ENCODE data around the gene KCNA5.

KCNA5 gene

DNA sequence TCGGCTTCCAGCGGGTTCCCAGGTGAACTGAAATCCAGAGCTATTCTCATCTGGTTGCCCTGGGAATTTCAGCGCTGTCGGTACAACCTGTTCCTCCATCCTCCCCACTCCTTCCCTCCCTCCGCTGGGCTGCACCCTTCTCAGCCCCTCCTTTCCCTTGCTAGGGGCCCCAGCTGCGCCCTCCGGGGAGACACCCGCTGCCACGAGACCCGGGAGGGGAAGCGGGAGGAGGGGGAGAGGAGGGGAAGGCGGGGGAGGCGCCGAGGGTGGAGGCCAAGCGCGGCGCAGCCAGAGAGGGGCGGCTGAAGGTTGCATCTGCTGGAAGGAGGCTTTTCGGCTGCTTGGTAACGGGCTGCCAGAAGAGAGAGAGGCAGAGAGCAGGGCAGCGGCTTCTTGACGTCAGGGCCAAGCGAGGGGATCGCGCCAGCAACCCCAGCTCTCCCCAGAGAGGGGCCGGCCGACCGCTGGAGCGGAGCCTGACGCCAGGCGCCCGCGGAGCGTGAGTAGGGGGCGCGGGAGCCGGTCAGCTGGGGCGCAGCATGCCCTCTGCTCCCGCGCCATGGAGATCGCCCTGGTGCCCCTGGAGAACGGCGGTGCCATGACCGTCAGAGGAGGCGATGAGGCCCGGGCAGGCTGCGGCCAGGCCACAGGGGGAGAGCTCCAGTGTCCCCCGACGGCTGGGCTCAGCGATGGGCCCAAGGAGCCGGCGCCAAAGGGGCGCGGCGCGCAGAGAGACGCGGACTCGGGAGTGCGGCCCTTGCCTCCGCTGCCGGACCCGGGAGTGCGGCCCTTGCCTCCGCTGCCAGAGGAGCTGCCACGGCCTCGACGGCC, at the start of gene KCNA5:
TSS of gene KCNA5 (plus strand) at position 291 of the 831 bp plus-strand sequence. CDS start at position 560, 269 bp downstream.
- Histone ChIP-seq H3K27me3 (ENCODE audit: control insufficient read depth, insufficient read depth, low read length) (peaks cover 29% of the 10 kb centered on the region), H3K4me3 (ENCODE audit: low read length) (peak within 1 kb of the TSS; percentile 36; the same call in 1 of the 2 replicates), H3K27ac (ENCODE audit: low read length) (no peak within 1 kb of the TSS), H3K4me1 (ENCODE audit: control insufficient read depth, insufficient read depth, low read length) (0 out of 2 replicates have a peak, but pooled peaks cover 1% of the 10 kb centered on the region), H3K9me3 (ENCODE audit: control insufficient read depth, insufficient read depth, low read length) (no peaks in the 10 kb centered on the region), H3K36me3 (ENCODE audit: control insufficient read depth, insufficient read depth, low read length) (no peaks in the 10 kb centered on the region)
- DNase-seq (ENCODE audit: low read depth, low spot score), result no peak
- WGBS (ENCODE audit: insufficient coverage, insufficient read length), result no CpG with 5 or more reads among the region's 68 CpGs

DNA sequence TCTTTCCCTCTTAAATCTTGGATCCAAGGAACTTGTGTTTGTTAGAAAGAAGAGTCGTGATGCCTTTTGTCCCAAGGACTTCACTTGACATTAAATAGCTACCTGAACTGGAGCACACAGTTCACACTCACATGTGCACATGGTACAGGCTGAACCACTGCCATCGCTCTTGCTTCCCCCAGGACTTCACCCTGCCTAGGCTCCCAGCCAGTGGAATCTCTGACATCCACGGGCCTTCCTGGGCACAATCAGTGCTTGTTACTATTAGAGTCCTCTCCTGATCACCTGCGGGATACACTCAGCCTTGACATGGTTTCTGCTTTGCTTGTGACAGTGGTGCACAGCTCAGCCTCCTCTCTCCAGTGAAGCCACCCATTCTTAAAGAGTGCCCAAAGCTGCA, 49.1 kb upstream of the KCNA5 start:
- no CpG with 5 or more reads among the region's 4 CpGs for WGBS (ENCODE audit: insufficient coverage, insufficient read length)
- H3K4me3 ChIP-seq (ENCODE audit: low read length), result no peak overlapping the region
- no peak for DNase-seq (ENCODE audit: low read depth, low spot score)
- no peak overlapping the region for H3K27ac ChIP-seq (ENCODE audit: low read length)
- peaks cover 3% of the 10 kb centered on the region for H3K4me1 ChIP-seq (ENCODE audit: control insufficient read depth, insufficient read depth, low read length)
- H3K36me3 ChIP-seq (ENCODE audit: control insufficient read depth, insufficient read depth, low read length), result no peaks in the 10 kb centered on the region
- no peaks in the 10 kb centered on the region for H3K27me3 ChIP-seq (ENCODE audit: control insufficient read depth, insufficient read depth, low read length)
- no peaks in the 10 kb centered on the region for H3K9me3 ChIP-seq (ENCODE audit: control insufficient read depth, insufficient read depth, low read length)

DNA sequence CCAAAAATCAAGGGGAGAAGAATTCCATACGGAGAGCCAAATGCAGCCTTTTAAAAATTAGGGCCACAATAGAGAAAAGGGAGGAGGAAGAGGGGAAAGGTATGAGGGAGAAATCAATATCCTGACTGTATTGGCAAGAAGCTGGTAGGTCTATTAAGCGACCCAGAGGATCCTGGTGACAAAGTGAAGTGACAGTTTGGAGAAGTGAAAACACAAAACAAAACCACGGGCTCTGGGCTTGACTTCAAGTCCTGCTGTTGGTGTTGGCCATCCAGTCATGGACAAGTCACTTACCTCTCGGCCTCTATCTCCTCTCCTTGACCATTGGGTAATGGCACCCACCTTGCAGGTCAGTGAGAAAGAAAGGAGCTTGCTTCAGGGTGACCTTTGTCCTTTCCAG, 47.0 kb upstream of the KCNA5 start:
- Histone ChIP-seq H3K9me3 (ENCODE audit: control insufficient read depth, insufficient read depth, low read length) (no peaks in the 10 kb centered on the region), H3K4me1 (ENCODE audit: control insufficient read depth, insufficient read depth, low read length) (0 out of 2 replicates have a peak, but pooled peaks cover 1% of the 10 kb centered on the region), H3K4me3 (ENCODE audit: low read length) (no peak overlapping the region), H3K36me3 (ENCODE audit: control insufficient read depth, insufficient read depth, low read length) (no peaks in the 10 kb centered on the region), H3K27me3 (ENCODE audit: control insufficient read depth, insufficient read depth, low read length) (no peaks in the 10 kb centered on the region), H3K27ac (ENCODE audit: low read length) (no peak overlapping the region)
- DNase-seq (ENCODE audit: low read depth, low spot score), result no peak
- no CpG with 5 or more reads among the region's 4 CpGs for WGBS (ENCODE audit: insufficient coverage, insufficient read length)

DNA sequence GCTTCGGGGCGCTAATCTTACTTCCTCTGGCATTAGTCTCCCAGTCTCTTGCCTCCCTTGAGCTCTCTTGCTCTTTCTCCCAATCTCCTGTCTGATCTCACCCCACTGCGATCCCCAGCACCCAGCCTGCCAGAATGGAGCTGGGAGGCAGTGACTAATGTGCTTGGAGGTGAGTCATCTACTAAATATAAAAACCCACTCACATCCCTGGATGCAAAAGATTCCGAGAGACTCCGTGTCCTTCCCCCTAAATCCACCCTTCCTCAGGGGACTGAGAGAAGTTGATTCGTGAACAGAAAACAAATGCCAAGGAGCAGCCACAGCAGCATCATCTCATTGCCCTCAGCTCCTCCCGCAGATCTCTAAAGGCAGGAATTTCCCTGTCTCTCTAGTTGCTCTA, 45.7 kb upstream of the KCNA5 start:
- Histone ChIP-seq H3K36me3 (ENCODE audit: control insufficient read depth, insufficient read depth, low read length) (no peaks in the 10 kb centered on the region), H3K27ac (ENCODE audit: low read length) (no peak overlapping the region), H3K4me1 (ENCODE audit: control insufficient read depth, insufficient read depth, low read length) (0 out of 2 replicates have a peak, but pooled peaks cover 1% of the 10 kb centered on the region), H3K27me3 (ENCODE audit: control insufficient read depth, insufficient read depth, low read length) (no peaks in the 10 kb centered on the region), H3K4me3 (ENCODE audit: low read length) (no peak overlapping the region), H3K9me3 (ENCODE audit: control insufficient read depth, insufficient read depth, low read length) (no peaks in the 10 kb centered on the region)
- no peak for DNase-seq (ENCODE audit: low read depth, low spot score)
- no CpG with 5 or more reads among the region's 7 CpGs for WGBS (ENCODE audit: insufficient coverage, insufficient read length)

DNA sequence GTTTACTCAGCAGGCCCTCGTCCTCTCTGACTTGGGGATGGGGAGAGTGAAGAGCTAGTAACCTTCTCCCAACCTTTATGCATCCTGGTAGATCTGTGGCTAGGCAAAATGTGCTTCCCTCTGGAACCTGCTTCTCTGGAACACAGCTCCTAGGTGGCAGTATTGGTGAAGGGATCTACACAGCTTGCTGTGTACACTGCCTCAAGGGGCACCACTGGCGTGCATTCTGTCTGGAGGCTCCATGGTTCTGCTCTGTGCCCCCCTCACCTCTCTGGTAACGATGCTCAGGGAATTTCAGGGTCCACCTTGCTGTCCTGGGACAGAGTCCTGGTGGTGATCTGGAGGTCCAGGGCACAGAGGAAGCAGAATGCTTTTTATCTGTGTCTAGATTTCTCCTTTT, 43.5 kb upstream of the KCNA5 start:
- no peak for DNase-seq (ENCODE audit: low read depth, low spot score)
- H3K9me3 ChIP-seq (ENCODE audit: control insufficient read depth, insufficient read depth, low read length), result no peaks in the 10 kb centered on the region
- no peaks in the 10 kb centered on the region for H3K36me3 ChIP-seq (ENCODE audit: control insufficient read depth, insufficient read depth, low read length)
- H3K4me1 ChIP-seq (ENCODE audit: control insufficient read depth, insufficient read depth, low read length), result 0 out of 2 replicates have a peak, but pooled peaks cover 1% of the 10 kb centered on the region
- no CpG with 5 or more reads among the region's 3 CpGs for WGBS (ENCODE audit: insufficient coverage, insufficient read length)
- H3K27ac ChIP-seq (ENCODE audit: low read length), result no peak overlapping the region
- H3K4me3 ChIP-seq (ENCODE audit: low read length), result no peak overlapping the region
- H3K27me3 ChIP-seq (ENCODE audit: control insufficient read depth, insufficient read depth, low read length), result no peaks in the 10 kb centered on the region

DNA sequence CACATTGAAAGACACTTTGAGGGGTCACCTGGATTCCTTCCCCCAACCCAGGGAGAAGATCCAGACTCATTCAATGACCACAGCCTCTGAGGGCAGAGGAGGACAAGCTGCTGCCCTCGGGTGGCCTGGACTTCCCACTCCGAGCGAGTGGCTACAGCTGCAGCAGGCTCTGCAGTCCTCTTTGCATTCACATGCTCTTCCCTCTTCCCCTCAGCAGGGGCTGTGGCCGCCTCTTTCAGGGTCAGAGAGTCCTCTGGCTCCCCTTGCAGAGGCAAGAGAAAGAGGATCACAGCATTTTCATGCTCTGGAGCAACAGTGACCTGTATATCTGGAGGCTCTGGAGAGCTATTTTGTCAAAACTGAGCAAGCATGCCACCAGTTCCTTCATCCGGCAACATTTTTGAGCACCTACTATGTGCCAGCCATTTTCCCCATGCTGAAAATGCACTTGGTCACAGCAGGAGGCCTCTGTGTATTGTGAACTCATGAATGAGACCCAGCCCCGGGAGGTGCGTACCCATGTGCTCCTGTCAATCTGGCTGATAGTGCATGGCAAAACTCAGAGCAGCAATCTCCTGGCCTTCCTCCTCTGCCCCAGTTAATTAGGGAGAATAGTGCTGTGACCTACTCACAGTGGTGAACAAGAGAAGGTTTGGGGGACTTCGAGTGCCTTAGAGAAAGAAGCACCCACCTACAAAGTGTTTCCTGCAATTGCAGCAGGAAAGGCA, 42.9 kb upstream of the KCNA5 start:
- Histone ChIP-seq H3K9me3 (ENCODE audit: control insufficient read depth, insufficient read depth, low read length) (no peaks in the 10 kb centered on the region), H3K4me3 (ENCODE audit: low read length) (no peak overlapping the region), H3K4me1 (ENCODE audit: control insufficient read depth, insufficient read depth, low read length) (0 out of 2 replicates have a peak, but pooled peaks cover 1% of the 10 kb centered on the region), H3K27ac (ENCODE audit: low read length) (no peak overlapping the region), H3K27me3 (ENCODE audit: control insufficient read depth, insufficient read depth, low read length) (no peaks in the 10 kb centered on the region), H3K36me3 (ENCODE audit: control insufficient read depth, insufficient read depth, low read length) (no peaks in the 10 kb centered on the region)
- DNase-seq (ENCODE audit: low read depth, low spot score), result no peak
- no CpG with 5 or more reads among the region's 8 CpGs for WGBS (ENCODE audit: insufficient coverage, insufficient read length)

DNA sequence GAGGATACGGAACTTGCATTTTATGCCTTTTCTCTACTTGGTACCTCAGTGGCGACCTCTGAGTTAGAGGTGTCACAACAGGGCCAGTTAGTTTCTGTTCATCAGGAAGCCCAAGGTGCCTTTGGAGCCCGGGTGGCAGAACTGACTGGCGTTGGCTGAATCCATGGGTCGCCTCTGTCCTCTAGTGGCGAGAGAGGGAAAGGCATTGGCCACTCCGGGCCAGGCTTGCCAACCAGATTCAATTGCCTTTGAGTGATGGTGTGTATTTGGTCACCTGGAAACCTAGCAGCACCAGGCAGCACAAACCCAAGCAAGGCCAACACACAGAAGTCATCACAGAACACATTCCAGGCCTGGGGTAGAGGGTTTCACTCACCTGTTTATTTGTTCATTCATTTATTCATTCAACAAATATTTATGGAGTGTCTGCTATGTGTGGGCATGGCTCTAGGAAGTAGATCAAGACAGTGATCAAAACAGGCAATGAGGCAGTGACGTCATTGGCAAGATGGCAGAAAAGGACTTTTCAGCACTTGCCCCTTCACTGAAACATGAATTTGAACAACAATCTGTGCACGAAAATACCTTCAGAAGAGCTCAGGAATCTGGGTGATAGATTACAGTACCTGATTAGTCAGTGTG, 40.5 kb upstream of the KCNA5 start:
- no peak overlapping the region for H3K27ac ChIP-seq (ENCODE audit: low read length)
- peak; percentile 52 for DNase-seq (ENCODE audit: low read depth, low spot score)
- H3K9me3 ChIP-seq (ENCODE audit: control insufficient read depth, insufficient read depth, low read length), result no peaks in the 10 kb centered on the region
- WGBS (ENCODE audit: insufficient coverage, insufficient read length), result no CpG with 5 or more reads among the region's 9 CpGs
- H3K36me3 ChIP-seq (ENCODE audit: control insufficient read depth, insufficient read depth, low read length), result no peaks in the 10 kb centered on the region
- H3K4me1 ChIP-seq (ENCODE audit: control insufficient read depth, insufficient read depth, low read length), result 0 out of 2 replicates have a peak, but pooled peaks cover 1% of the 10 kb centered on the region
- no peak overlapping the region for H3K4me3 ChIP-seq (ENCODE audit: low read length)
- H3K27me3 ChIP-seq (ENCODE audit: control insufficient read depth, insufficient read depth, low read length), result no peaks in the 10 kb centered on the region

DNA sequence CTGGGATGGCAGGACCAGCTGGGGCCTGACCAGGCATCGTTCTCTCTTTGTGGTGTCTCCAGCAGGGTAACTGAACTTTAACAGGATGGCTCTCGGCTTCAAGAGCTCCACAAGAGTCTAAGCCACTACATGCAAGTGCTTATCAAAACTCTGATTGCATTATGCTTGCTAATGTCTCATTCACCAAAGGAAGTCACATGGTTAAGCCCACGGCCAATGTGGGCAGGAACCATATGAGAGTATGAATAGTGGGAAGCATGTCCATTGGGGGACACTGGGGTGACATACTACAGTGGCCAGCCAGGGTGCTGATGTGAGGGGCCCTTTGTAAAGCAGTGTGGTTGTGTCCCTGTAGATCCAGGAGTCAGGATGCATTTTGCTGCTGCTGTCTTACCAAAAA, 35.0 kb upstream of the KCNA5 start:
- Histone ChIP-seq H3K27ac (ENCODE audit: low read length) (no peak overlapping the region), H3K4me1 (ENCODE audit: control insufficient read depth, insufficient read depth, low read length) (no peaks in the 10 kb centered on the region), H3K36me3 (ENCODE audit: control insufficient read depth, insufficient read depth, low read length) (no peaks in the 10 kb centered on the region), H3K4me3 (ENCODE audit: low read length) (no peak overlapping the region), H3K27me3 (ENCODE audit: control insufficient read depth, insufficient read depth, low read length) (no peaks in the 10 kb centered on the region), H3K9me3 (ENCODE audit: control insufficient read depth, insufficient read depth, low read length) (no peaks in the 10 kb centered on the region)
- DNase-seq (ENCODE audit: low read depth, low spot score), result no peak
- WGBS (ENCODE audit: insufficient coverage, insufficient read length), result no CpG with 5 or more reads among the region's 3 CpGs

DNA sequence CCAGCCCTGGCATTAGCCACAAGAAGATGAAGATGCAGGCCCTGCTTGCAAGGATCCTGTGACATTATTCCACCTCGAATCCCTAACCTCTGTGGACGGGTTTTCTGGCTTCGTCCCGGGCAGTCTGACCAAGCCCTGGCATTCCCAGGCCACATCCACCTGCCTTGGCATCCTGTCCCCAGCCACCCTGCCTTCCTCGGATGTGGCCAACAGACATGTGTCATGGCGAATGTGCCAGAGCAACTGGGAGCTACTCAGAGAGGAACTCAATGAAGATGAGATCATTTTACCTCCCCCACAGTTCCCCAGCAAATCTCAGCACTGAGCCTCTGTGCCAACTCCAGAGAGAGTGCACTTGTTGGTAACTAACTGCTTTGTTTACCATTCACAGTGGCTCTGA, 33.5 kb upstream of the KCNA5 start:
- H3K4me1 ChIP-seq (ENCODE audit: control insufficient read depth, insufficient read depth, low read length), result no peaks in the 10 kb centered on the region
- H3K4me3 ChIP-seq (ENCODE audit: low read length), result no peak overlapping the region
- H3K36me3 ChIP-seq (ENCODE audit: control insufficient read depth, insufficient read depth, low read length), result no peaks in the 10 kb centered on the region
- H3K27ac ChIP-seq (ENCODE audit: low read length), result no peak overlapping the region
- DNase-seq (ENCODE audit: low read depth, low spot score), result no peak
- no peaks in the 10 kb centered on the region for H3K27me3 ChIP-seq (ENCODE audit: control insufficient read depth, insufficient read depth, low read length)
- WGBS (ENCODE audit: insufficient coverage, insufficient read length), result no CpG with 5 or more reads among the region's 6 CpGs
- no peaks in the 10 kb centered on the region for H3K9me3 ChIP-seq (ENCODE audit: control insufficient read depth, insufficient read depth, low read length)

DNA sequence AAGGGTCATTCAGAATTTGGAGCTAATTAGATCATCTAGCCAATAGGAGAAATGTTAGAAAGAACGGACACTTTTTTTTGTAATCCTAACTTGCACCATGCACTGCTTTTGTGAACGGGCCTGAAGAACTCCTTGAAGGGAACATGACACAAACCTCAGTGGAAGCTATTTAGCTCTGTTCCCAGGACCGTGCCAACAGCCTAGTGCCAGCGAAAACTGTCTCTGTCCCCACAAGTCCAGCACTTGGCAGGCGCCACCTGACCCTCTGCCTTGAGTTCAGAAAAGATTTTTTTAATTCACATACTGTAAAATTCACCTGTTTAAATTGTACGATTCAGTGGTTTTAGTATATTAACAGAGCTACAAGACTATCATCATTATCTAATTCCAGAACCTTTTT, 31.3 kb upstream of the KCNA5 start:
- DNase-seq (ENCODE audit: low read depth, low spot score), result no peak
- no CpG with 5 or more reads among the region's 6 CpGs for WGBS (ENCODE audit: insufficient coverage, insufficient read length)
- no peaks in the 10 kb centered on the region for H3K4me1 ChIP-seq (ENCODE audit: control insufficient read depth, insufficient read depth, low read length)
- no peaks in the 10 kb centered on the region for H3K36me3 ChIP-seq (ENCODE audit: control insufficient read depth, insufficient read depth, low read length)
- H3K27me3 ChIP-seq (ENCODE audit: control insufficient read depth, insufficient read depth, low read length), result no peaks in the 10 kb centered on the region
- H3K4me3 ChIP-seq (ENCODE audit: low read length), result no peak overlapping the region
- no peaks in the 10 kb centered on the region for H3K9me3 ChIP-seq (ENCODE audit: control insufficient read depth, insufficient read depth, low read length)
- H3K27ac ChIP-seq (ENCODE audit: low read length), result no peak overlapping the region

All from iPS DF 6.9 (cell line).